Gastroesophageal sphincter (tissue), 3 donors: ENCODE results near the gene KIF12.

Source experiments
- EP300 ChIP-seq: sonication (generic); formaldehyde crosslinking; IDR thresholded peaks from one replicate; pipeline ENCODE4 v1.6.1; 2017; ENCODE audit warnings: antibody characterized with exemption, mild to moderate bottlenecking
- POLR2AphosphoS5 ChIP-seq: sonication (generic); formaldehyde crosslinking; IDR thresholded peaks from one replicate; pipeline ENCODE4 v1.6.1; 2017; ENCODE audit warnings: antibody characterized with exemption
- TF ChIP-seq, protein P1 (sequence below), 4 experiments: fragments of 200-600 bp in 2 of 4; fragments of 450-650 bp in 2 of 4; sonication (generic) in 1 of 4; IDR thresholded peaks; one replicate each; pipeline ENCODE4 v1.5.1; 2017 to 2019; ENCODE audit warnings: antibody characterized with exemption in 4 of 4, mild to moderate bottlenecking in 2 of 4, moderate library complexity in 2 of 4

DNA sequence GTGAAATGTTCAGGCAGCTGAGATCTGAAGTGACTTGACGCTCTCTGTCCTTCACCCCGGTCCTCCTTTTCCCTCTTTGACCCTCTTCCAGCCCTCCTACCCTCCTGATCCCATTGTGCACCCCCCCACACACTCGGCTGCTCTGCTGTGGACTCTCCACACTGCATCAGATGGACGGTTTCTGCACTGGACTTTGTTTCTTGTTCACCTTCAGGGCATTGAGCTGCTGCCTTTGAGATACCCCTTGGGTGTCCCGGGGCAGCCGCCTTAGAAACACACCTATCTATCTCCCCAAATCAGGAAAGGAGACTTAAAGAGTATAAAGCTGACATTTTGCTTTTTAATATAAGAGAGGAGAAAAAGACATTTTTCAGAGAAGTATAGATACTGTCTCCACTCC lies 48.4 kb downstream of the KIF12 start:
- TF ChIP-seq, protein P1, sequence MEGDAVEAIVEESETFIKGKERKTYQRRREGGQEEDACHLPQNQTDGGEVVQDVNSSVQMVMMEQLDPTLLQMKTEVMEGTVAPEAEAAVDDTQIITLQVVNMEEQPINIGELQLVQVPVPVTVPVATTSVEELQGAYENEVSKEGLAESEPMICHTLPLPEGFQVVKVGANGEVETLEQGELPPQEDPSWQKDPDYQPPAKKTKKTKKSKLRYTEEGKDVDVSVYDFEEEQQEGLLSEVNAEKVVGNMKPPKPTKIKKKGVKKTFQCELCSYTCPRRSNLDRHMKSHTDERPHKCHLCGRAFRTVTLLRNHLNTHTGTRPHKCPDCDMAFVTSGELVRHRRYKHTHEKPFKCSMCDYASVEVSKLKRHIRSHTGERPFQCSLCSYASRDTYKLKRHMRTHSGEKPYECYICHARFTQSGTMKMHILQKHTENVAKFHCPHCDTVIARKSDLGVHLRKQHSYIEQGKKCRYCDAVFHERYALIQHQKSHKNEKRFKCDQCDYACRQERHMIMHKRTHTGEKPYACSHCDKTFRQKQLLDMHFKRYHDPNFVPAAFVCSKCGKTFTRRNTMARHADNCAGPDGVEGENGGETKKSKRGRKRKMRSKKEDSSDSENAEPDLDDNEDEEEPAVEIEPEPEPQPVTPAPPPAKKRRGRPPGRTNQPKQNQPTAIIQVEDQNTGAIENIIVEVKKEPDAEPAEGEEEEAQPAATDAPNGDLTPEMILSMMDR (IDR thresholded peaks at IDR 0.05), result no peak
- TF ChIP-seq POLR2AphosphoS5 (no peak), EP300 (no peak)
